Right atrium auricular region (tissue), 2 donors: ENCODE results near the gene REEP1. TPM values are rescaled to one million over a fixed set of nuclear protein-coding genes. Genes with fewer than 3 reads are reported as not detected.
"Not testable (repeated sequence)": the region's sequence is repeated elsewhere in the genome, so short reads cannot be mapped to it uniquely, and the experiment has no call there.

Experiments
- DNase-seq: peaks from one replicate; pipeline ENCODE4 v3.0.0-alpha.2; 2019; ENCODE audit warnings: low spot score
- H3K27ac ChIP-seq, 2 donors: fragments of 200-600 bp; sonication (generic); 1 replicate in 1 of 2; 2 replicates in 1 of 2; pipeline ENCODE4 v1.5.1; 2016 to 2019
- H3K27me3 ChIP-seq, 2 donors: fragments of 200-600 bp; sonication (generic); one replicate each; pipeline versions ENCODE4 v1.5.1 to v1.6.0; 2017 to 2019
- H3K36me3 ChIP-seq: fragments of 200-600 bp; sonication (generic); one replicate; pipeline ENCODE4 v1.5.1; 2016
- H3K4me1 ChIP-seq, 2 donors: fragments of 200-600 bp; sonication (generic); one replicate each; pipeline versions ENCODE4 v1.5.1 to v1.6.0; 2017 to 2019
- H3K4me3 ChIP-seq, 2 donors: fragments of 200-600 bp; sonication (generic); 1 replicate in 1 of 2; 2 replicates in 1 of 2; pipeline ENCODE4 v1.5.1; 2017 to 2019; ENCODE audit warnings: mild to moderate bottlenecking in 1 of 2, moderate library complexity in 1 of 2
- H3K9me3 ChIP-seq, 2 donors: fragments of 200-600 bp; sonication (generic); one replicate each; pipeline ENCODE4 v1.5.1; 2019
- total RNA-seq, 2 donors: library from RNA; depleted of rRNA; stranded (reverse); fragments of >200 nt; gene quantifications; one replicate each; pipeline ENCODE4 v1.1.0, GENCODE V29; 2016
- TF ChIP-seq, protein P1 (sequence below), 2 donors: fragments of 200-600 bp; sonication (generic); IDR thresholded peaks; one replicate each; pipeline ENCODE4 v1.5.1; 2019; ENCODE audit warnings: antibody characterized with exemption in 2 of 2

REEP1 gene
- total RNA-seq, 2 donors from 2014 or later: 29.4 to 34.2 TPM

DNA sequence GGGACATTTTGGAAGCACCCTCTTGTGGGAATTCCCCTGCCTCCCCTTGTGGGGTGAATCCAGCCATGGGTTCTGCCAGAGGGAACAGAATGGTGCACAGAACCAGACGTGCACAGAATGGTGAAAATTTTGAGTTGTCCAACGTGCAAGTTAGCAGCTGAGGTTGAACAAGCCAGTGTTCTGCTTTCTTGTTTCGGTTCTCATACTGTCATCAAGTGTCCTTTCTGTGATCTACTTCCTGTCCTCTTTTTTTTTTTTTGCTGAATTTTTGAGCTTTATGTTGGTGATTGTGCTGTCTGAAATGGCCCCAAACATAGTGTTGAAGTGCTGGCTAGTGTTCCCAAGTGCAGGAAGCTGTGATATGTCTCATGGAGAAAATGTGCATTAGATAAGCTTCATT, 21.5 kb upstream of the REEP1 start:
- Histone ChIP-seq H3K4me3 (no peak overlapping the region), H3K27me3 (no peaks in the 10 kb centered on the region), H3K4me1 (no peaks in the 10 kb centered on the region), H3K36me3 (no peaks in the 10 kb centered on the region), H3K9me3 (no peaks in the 10 kb centered on the region), H3K27ac (no peak overlapping the region)
- DNase-seq: no peak
- TF ChIP-seq, protein P1, sequence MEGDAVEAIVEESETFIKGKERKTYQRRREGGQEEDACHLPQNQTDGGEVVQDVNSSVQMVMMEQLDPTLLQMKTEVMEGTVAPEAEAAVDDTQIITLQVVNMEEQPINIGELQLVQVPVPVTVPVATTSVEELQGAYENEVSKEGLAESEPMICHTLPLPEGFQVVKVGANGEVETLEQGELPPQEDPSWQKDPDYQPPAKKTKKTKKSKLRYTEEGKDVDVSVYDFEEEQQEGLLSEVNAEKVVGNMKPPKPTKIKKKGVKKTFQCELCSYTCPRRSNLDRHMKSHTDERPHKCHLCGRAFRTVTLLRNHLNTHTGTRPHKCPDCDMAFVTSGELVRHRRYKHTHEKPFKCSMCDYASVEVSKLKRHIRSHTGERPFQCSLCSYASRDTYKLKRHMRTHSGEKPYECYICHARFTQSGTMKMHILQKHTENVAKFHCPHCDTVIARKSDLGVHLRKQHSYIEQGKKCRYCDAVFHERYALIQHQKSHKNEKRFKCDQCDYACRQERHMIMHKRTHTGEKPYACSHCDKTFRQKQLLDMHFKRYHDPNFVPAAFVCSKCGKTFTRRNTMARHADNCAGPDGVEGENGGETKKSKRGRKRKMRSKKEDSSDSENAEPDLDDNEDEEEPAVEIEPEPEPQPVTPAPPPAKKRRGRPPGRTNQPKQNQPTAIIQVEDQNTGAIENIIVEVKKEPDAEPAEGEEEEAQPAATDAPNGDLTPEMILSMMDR (IDR thresholded peaks at IDR 0.05): no peak

DNA sequence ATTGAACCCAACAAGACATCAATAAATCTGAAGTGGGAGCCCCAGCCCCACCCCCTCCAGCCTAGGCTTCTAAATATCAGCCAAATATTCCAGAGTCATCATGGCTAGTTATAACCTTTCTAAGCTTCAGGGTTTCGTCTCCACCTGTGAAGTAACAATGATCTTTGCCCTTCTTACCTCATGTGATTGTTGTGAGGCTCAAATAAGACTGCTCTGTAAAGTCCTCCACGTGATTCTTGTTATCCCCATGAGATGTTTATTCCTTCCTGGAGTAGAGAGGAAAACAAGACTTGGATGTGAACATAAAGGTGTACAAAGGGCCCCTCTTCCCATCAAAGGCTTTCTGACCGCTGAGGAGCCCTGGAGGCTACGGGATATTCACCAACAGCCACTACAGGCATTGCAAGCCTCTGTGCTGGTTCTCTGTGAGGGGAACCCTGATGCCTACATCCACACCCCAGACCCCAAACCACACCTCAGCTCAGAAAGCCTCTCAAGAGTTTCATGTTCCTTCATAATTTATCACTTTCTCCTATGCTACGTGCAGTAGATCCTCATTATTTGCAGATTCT, 20.1 kb upstream of the REEP1 start:
- TF ChIP-seq, protein P1 (IDR thresholded peaks at IDR 0.05): no peak
- no peaks in the 10 kb centered on the region for H3K27me3 ChIP-seq
- H3K4me1 ChIP-seq: no peaks in the 10 kb centered on the region
- H3K9me3 ChIP-seq: no peaks in the 10 kb centered on the region
- no peaks in the 10 kb centered on the region for H3K36me3 ChIP-seq
- DNase-seq: no peak
- no peak overlapping the region for H3K27ac ChIP-seq
- no peak overlapping the region for H3K4me3 ChIP-seq

DNA sequence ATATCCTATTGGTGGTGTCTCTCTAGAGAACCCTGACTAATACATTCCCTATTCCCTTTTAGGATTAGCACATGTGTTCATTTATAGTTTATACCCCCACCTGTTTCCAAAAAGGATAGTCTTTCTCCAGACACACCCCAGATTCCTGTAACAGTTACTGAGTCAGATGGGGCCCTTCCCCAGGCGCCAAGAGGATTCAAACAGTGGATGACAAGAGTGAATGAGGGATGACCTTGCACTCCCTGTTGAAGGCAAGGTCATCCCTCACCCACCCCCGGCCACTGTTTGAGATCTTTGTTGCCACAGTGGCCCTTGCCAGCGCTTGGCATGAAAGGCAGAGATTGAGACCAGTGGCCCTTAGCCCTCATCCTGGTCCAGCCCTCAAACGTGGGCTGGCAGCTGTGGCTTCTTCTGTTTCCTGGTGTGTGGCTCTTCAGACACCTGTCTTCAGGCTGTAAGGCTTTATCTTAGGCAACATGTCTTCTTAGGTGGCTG, 15.3 kb upstream of the REEP1 start:
- Histone ChIP-seq H3K27me3 (no peaks in the 10 kb centered on the region), H3K4me3 (no peak overlapping the region), H3K36me3 (no peaks in the 10 kb centered on the region), H3K27ac (no peak overlapping the region), H3K9me3 (no peaks in the 10 kb centered on the region), H3K4me1 (no peaks in the 10 kb centered on the region)
- TF ChIP-seq, protein P1 (IDR thresholded peaks at IDR 0.05): no peak
- DNase-seq: no peak

DNA sequence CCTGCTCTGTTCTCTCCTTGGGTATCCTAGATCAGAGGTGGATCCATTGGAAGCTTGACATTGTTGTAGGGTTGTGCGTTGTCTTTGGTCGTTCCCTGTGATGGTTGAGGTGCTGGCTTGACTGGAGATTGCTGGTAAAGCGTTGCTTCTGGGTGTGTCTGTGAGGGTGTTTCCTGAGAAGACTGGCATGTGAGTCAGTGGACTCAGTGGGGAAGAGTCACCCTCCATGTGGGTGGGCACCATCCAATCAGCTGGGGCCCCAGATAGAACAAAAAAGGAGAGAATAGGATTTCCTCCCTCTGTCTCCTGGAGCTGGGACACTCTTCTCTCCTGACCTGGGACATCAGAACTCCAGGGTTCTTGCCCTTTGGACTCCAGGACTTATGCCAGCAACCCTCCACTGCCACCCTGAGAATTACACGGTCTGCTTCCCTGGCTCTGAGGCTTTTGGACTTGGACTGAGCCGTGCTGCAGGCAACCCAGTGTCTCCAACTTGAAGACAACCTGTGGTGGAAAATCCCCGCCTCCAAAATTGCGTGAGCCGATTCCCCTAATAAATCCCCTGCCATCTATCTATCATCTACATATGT, 14.8 kb upstream of the REEP1 start:
- H3K36me3 ChIP-seq: no peaks in the 10 kb centered on the region
- TF ChIP-seq, protein P1 (IDR thresholded peaks at IDR 0.05): no peak
- no peak for DNase-seq
- no peak overlapping the region for H3K4me3 ChIP-seq
- H3K9me3 ChIP-seq: no peaks in the 10 kb centered on the region
- no peak overlapping the region for H3K27ac ChIP-seq
- H3K27me3 ChIP-seq: no peaks in the 10 kb centered on the region
- no peaks in the 10 kb centered on the region for H3K4me1 ChIP-seq

DNA sequence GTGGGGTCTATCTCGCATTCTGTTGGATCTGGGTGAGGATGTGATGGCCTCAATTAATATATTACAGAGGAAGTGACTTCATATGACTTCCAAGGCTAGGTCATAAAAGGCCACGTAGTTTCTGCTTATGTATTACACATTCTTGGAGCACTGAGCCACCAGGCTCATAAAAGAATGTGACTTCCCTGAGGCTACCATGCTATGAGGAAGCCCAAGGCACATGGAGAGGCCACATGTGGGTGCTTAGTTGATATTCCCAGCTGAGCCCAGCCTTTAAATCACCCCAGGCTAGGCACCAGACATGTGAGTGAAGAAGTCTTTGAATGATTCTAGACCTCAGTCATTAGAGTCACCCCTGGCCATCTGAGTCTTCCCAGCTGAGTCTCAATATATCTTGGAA, 13.3 kb upstream of the REEP1 start:
- H3K4me3 ChIP-seq: no peak overlapping the region
- H3K4me1 ChIP-seq: no peaks in the 10 kb centered on the region
- DNase-seq: no peak
- H3K9me3 ChIP-seq: no peaks in the 10 kb centered on the region
- TF ChIP-seq, protein P1 (IDR thresholded peaks at IDR 0.05): no peak
- no peaks in the 10 kb centered on the region for H3K36me3 ChIP-seq
- H3K27me3 ChIP-seq: no peaks in the 10 kb centered on the region
- no peak overlapping the region for H3K27ac ChIP-seq

DNA sequence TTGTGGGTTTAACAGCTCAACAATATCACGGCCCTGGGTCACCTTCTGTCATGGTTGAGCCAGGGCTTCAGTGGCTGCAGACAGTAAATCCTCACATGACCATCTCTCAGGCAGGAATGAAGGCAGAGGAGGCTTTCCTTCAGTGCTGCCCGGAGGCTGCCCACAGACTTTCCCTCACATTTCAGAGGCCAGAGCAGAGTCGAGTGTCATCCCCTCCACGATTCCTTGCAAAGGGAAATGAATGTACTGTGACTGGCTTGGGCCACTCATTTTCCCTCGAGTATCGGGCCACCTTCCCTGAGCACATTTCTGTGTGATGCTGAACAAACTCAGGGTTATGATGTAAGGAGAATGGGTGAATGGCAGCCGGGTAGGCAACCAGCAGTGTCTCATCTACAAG, 10.0 kb upstream of the REEP1 start:
- Histone ChIP-seq H3K27ac (no peak overlapping the region), H3K4me3 (no peak overlapping the region), H3K9me3 (no peaks in the 10 kb centered on the region), H3K4me1 (no peaks in the 10 kb centered on the region), H3K27me3 (no peaks in the 10 kb centered on the region), H3K36me3 (no peaks in the 10 kb centered on the region)
- TF ChIP-seq, protein P1 (IDR thresholded peaks at IDR 0.05): no peak
- DNase-seq: no peak

DNA sequence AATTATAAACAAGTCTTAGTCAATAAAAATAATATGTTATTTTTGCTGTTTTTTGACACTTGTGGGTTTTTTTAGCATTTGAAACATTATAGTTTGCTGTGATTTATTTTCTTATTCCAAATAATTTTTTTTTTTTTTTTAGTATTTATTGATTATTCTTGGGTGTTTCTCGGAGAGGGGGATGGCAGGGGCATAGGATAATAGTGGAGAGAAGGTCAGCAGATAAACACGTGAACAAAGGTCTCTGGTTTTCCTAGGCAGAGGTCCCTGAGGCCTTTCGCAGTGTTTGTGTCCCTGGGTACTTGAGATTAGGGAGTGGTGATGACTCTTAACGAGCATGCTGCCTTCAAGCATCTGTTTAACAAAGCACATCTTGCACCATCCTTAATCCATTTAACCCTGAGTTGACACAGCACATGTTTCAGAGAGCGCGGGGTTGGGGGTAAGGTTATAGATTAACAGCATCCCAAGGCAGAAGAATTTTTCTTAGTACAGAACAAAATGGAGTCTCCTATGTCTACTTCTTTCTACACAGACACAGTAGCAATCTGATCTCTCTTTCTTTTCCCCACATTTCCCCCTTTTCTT, 8.5 kb upstream of the REEP1 start:
- H3K27ac ChIP-seq, H3K4me3 ChIP-seq, H3K4me1 ChIP-seq, H3K27me3 ChIP-seq, H3K36me3 ChIP-seq, DNase-seq: not testable (repeated sequence)
- peaks cover 0 to 12% of the 10 kb centered on the region in 2 donors for H3K9me3 ChIP-seq
